ENCODE data around the gene AFF2. TPM values are rescaled to one million over a fixed set of nuclear protein-coding genes. Genes with fewer than 3 reads are reported as not detected.

The AFF2 gene
- total and polyA plus RNA-seq, 7 donors = 0.01 to 0.32 (median 0.11) TPM; not detected in 1

DNA sequence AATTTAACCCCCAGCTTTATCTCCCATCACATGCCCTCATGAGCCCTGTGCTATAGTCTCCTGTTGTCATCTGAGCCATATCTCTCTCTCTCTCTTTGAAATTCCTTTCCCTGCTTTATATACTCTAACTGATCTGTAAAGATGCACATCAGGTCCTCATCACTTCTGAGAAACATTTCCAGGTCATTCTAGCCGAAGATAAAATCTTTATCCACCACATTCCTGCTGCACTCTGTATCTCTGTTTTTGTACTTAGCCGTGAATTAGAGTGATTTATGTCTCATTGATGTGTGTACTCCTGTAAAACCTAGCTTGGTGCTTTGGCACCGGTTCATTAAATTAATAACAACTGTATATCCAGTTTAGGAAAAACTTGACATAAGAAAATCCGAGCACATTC lies 113.2 kb downstream of the AFF2 start:
- DNase-seq (no peak), ATAC-seq (no peak)
- Histone ChIP-seq H3K27ac (no peak overlapping the region), H3K4me1 (no peaks in the 10 kb centered on the region), H3K27me3 (ENCODE audit: insufficient read depth in 3 of 3, low read length in 2 of 3) (no peaks in the 10 kb centered on the region), H3K9me3 (no peaks in the 10 kb centered on the region), H3K36me3 (ENCODE audit: insufficient read depth in 1 of 2, low read depth in 1 of 2) (no peaks in the 10 kb centered on the region), H3K4me3 (no peak overlapping the region)
- TF ChIP-seq, protein P1, sequence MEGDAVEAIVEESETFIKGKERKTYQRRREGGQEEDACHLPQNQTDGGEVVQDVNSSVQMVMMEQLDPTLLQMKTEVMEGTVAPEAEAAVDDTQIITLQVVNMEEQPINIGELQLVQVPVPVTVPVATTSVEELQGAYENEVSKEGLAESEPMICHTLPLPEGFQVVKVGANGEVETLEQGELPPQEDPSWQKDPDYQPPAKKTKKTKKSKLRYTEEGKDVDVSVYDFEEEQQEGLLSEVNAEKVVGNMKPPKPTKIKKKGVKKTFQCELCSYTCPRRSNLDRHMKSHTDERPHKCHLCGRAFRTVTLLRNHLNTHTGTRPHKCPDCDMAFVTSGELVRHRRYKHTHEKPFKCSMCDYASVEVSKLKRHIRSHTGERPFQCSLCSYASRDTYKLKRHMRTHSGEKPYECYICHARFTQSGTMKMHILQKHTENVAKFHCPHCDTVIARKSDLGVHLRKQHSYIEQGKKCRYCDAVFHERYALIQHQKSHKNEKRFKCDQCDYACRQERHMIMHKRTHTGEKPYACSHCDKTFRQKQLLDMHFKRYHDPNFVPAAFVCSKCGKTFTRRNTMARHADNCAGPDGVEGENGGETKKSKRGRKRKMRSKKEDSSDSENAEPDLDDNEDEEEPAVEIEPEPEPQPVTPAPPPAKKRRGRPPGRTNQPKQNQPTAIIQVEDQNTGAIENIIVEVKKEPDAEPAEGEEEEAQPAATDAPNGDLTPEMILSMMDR (IDR thresholded peaks at IDR 0.05) = no peak
- 22 to 27% (median 26%) methylated on average over 4 of the region's 4 CpGs for WGBS, 3 donors
- intact Hi-C loops (cut with DNase I) = no loop called here

DNA sequence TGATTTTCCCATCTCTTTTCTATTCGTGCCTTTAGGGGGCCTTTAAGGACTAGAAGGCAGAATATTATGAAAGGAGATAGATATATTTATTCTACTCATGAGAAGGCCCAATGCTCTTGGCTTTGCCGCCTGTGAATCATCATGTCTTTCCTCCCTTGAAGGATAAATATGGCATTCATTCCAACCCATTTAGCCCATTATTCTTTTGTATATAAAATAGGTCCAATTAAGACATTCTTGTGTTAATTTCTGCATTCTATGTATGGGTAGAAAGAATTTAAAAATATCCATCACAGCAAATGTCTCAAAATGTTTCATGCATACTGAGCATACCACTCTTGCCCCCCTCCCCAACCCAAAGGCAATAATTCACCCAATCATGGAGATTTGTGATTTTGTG lies 115.1 kb downstream of the AFF2 start:
- TF ChIP-seq, protein P1 (IDR thresholded peaks at IDR 0.05) = no peak
- no peak overlapping the region for H3K27ac ChIP-seq
- no peaks in the 10 kb centered on the region for H3K36me3 ChIP-seq (ENCODE audit: insufficient read depth in 1 of 2, low read depth in 1 of 2)
- H3K4me1 ChIP-seq = no peaks in the 10 kb centered on the region
- no peak overlapping the region for H3K4me3 ChIP-seq
- DNase-seq (no peak), ATAC-seq (no peak)
- no peaks in the 10 kb centered on the region for H3K9me3 ChIP-seq
- no peaks in the 10 kb centered on the region for H3K27me3 ChIP-seq (ENCODE audit: insufficient read depth in 3 of 3, low read length in 2 of 3)
- WGBS, 3 donors = 66 to 74% (median 73%) methylated on average over 2 of the region's 2 CpGs
- intact Hi-C loops (cut with DNase I) = no loop called here

DNA sequence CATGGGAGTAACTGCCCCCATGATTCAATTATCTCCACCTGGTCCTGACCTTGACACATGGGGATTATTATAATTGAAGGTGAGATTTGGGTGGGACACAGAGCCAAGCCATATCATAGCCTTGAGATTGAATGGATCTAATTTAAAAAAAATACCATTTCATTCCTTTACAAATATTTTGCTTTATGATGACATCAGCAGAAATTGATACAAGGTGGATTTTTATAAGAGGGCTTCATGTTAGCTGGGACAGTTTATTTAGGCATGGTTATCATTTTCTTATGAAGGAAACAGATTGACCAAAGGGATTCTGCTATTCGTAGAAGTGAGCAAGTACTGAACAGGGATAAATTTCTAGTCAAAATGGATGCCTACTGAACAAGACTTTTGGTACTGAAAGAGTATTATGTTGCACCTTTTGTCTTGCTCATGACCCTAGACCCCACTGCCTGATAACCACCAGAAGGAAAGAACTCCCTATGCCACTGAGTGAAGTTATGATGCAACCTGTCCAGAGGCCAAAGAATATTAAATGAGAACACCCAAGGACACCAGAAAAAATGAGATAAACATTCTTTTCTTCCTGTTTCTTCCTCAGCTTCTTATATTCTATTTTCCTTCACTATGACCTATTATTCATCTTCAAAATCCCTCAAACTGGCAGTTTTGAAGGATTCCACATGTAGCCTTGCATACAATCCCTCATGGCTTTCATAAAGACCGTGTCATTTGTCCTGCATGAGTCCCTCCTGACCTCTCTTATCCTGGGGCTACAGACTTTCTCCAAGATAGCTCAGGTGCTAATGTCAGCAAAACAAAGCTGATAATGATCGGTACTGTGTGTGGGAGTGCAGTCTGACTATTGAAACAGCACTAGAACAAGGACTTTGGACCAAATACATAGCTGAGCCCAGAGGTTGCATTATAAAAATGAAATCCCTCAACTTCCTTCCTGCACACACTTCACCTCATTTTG lies 118.3 kb downstream of the AFF2 start:
- Histone ChIP-seq H3K27ac (no peak overlapping the region), H3K4me1 (no peaks in the 10 kb centered on the region), H3K27me3 (ENCODE audit: insufficient read depth in 3 of 3, low read length in 2 of 3) (no peaks in the 10 kb centered on the region), H3K4me3 (no peak overlapping the region), H3K9me3 (no peaks in the 10 kb centered on the region), H3K36me3 (ENCODE audit: insufficient read depth in 1 of 2, low read depth in 1 of 2) (no peaks in the 10 kb centered on the region)
- TF ChIP-seq, protein P1 (IDR thresholded peaks at IDR 0.05) = no peak
- ATAC-seq = no peak
- intact Hi-C loops (cut with DNase I) = no loop called here
- 53 to 71% (median 67%) methylated on average over 3 of the region's 3 CpGs for WGBS, 3 donors
- no peak for DNase-seq

DNA sequence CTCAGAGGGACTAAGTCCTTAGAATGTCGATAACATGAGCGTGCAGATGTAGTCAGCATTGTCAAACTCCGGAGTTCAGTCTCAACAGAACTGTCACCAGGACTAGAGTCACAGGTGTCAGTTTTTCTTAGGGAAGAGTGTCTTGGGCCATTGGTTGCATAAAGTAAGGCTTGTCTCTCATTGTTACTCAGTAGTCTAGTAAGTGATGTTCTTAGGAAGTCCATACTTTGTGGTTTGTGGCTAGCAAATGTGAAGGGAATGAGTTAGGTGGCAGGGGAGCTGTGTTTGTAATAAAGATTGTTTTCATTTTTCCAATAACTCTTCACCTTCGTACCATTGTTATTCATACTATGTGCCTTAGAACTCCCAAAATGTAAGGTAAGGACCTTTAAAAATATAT lies 119.6 kb downstream of the AFF2 start:
- ATAC-seq = no peak
- WGBS, 3 donors = 76 to 90% (median 90%) methylated on average over 4 of the region's 4 CpGs

More for the DNA sequence above, 119.6 kb downstream of the AFF2 start:
- TF ChIP-seq, protein P1 (IDR thresholded peaks at IDR 0.05) = no peak
- Histone ChIP-seq H3K9me3 (no peaks in the 10 kb centered on the region), H3K27ac (no peak overlapping the region), H3K4me1 (no peaks in the 10 kb centered on the region), H3K36me3 (ENCODE audit: insufficient read depth in 1 of 2, low read depth in 1 of 2) (no peaks in the 10 kb centered on the region), H3K27me3 (ENCODE audit: insufficient read depth in 3 of 3, low read length in 2 of 3) (no peaks in the 10 kb centered on the region), H3K4me3 (no peak overlapping the region)
- no peak for DNase-seq
- intact Hi-C loops (cut with DNase I) = no loop called here

Data from psoas muscle (tissue), 8 donors.